Smooth muscle cell (in vitro differentiated cells): ENCODE data around the gene NEDD8. TPM values are rescaled to one million over a fixed set of nuclear protein-coding genes. Genes with fewer than 3 reads are reported as not detected.
A peak's percentile ranks its signal among the peaks of the same experiment; 100 is the strongest.

Experiments
- DNase-seq: peaks from one replicate; lab custom pipeline; 2025; ENCODE audit not compliant: unreplicated experiment; lab: John Stamatoyannopoulos, UW
- H2AFZ ChIP-seq: fragments of 200-600 bp; sonication (generic); 2 replicates; pipeline ENCODE4 v1.6.0; 2016; ENCODE audit warnings: antibody characterized with exemption, low read depth, mild to moderate bottlenecking
- H3F3A ChIP-seq: fragments of 200-600 bp; sonication (generic); 2 replicates; pipeline ENCODE4 v1.6.0; 2017; ENCODE audit warnings: antibody characterized with exemption, low read depth
- H3K27ac ChIP-seq: fragments of 200-600 bp; sonication (generic); 2 replicates; pipeline ENCODE4 v1.5.1; 2016; ENCODE audit warnings: low read depth, mild to moderate bottlenecking
- H3K27me3 ChIP-seq: fragments of 200-600 bp; sonication (generic); 2 replicates; pipeline ENCODE4 v1.6.1; 2016; ENCODE audit warnings: low read depth, mild to moderate bottlenecking
- H3K36me3 ChIP-seq: fragments of 200-600 bp; sonication (generic); 2 replicates; pipeline ENCODE4 v1.5.1; 2016; ENCODE audit warnings: low read depth
- H3K4me1 ChIP-seq: fragments of 200-600 bp; sonication (generic); 2 replicates; pipeline ENCODE4 v1.5.1; 2016; ENCODE audit warnings: low read depth
- H3K4me2 ChIP-seq: fragments of 200-600 bp; sonication (generic); 2 replicates; pipeline ENCODE4 v1.6.0; 2016; ENCODE audit warnings: mild to moderate bottlenecking
- H3K4me3 ChIP-seq: fragments of 200-600 bp; sonication (generic); 2 replicates; pipeline ENCODE4 v1.5.1; 2016; ENCODE audit warnings: mild to moderate bottlenecking
- H3K79me2 ChIP-seq: fragments of 200-600 bp; sonication (generic); 2 replicates; pipeline ENCODE4 v1.6.0; 2016; ENCODE audit warnings: low read depth, mild to moderate bottlenecking
- H3K9ac ChIP-seq: fragments of 200-600 bp; sonication (generic); 2 replicates; pipeline ENCODE4 v1.6.0; 2016; ENCODE audit warnings: low read depth
- H3K9me3 ChIP-seq: fragments of 200-600 bp; sonication (generic); replicated peaks from 2 replicates; pipeline ENCODE4 v1.5.1; 2016; ENCODE audit warnings: low read depth
- H4K20me1 ChIP-seq: fragments of 200-600 bp; sonication (generic); 2 replicates; pipeline ENCODE4 v1.6.0; 2016; ENCODE audit warnings: low read depth
- CTCF ChIP-seq: fragments of 200-600 bp; sonication (generic); IDR thresholded peaks from 2 replicates; pipeline ENCODE4 v1.5.1; 2017; ENCODE audit warnings: borderline replicate concordance, mild to moderate bottlenecking, antibody characterized with exemption; ENCODE audit not compliant: insufficient read depth, poor library complexity, severe bottlenecking
- WGBS: methylation state at CpG from one replicate; pipeline ENCODE4 v1.1.7; 2016; ENCODE audit warnings: low lambda C conversion rate; 5-methylcytosine and 5-hydroxymethylcytosine counted together
- polyA plus RNA-seq: library from polyadenylated mRNA; unstranded; fragments of >200 nt; fragmentation: Nextera tagmentation; extraction: Ambion mirVana; gene quantifications from 2 replicates; pipeline ENCODE4 v1.2.1, GENCODE V29; 2016
- total RNA-seq: library from RNA; depleted of rRNA; stranded (reverse); fragments of >200 nt; gene quantifications from 2 replicates; pipeline ENCODE4 v1.2.3, GENCODE V29; 2014

NEDD8 gene
- total and polyA plus RNA-seq, 2 experiments from 2014 or later = 211 to 375 TPM

GRCh38 chr14:24197056-24197450, 35.1 kb downstream of the NEDD8 start:
- Histone ChIP-seq H3K4me1 (peaks cover 10% of the 10 kb centered on the region), H3F3A (no peaks in the 10 kb centered on the region), H3K36me3 (no peaks in the 10 kb centered on the region), H3K4me3 (peak overlapping the region; percentile 86), H2AFZ (no peak overlapping the region), H3K27me3 (no peaks in the 10 kb centered on the region), H3K9me3 (no peaks in the 10 kb centered on the region), H3K4me2 (peak overlapping the region; percentile 87), H3K27ac (peak overlapping the region; percentile 95), H3K79me2 (peaks cover 38% of the 10 kb centered on the region), H4K20me1 (no peaks in the 10 kb centered on the region), H3K9ac (no peak overlapping the region)
- 100% methylated on average over 2 of the region's 2 CpGs for WGBS
- DNase-seq = no peak
- TF ChIP-seq CTCF = no peak

- no peak for DNase-seq
- 38% methylated on average over 33 of the region's 33 CpGs for WGBS
- peak overlapping the region; percentile 95 for H3K27ac ChIP-seq
- peaks cover 10% of the 10 kb centered on the region for H3K4me1 ChIP-seq
- H3K9me3 ChIP-seq = no peaks in the 10 kb centered on the region
- TF ChIP-seq CTCF = no peak
- peak overlapping the region; percentile 86 for H3K4me3 ChIP-seq
- H3K36me3 ChIP-seq = no peaks in the 10 kb centered on the region
- no peaks in the 10 kb centered on the region for H3F3A ChIP-seq
- H3K27me3 ChIP-seq = no peaks in the 10 kb centered on the region
- peak overlapping the region; percentile 87 for H3K4me2 ChIP-seq
- H3K9ac ChIP-seq = peak overlapping the region; percentile 99
- peaks cover 38% of the 10 kb centered on the region for H3K79me2 ChIP-seq
- H4K20me1 ChIP-seq = no peaks in the 10 kb centered on the region
- H2AFZ ChIP-seq = peak overlapping the region; percentile 73
Measured at GRCh38 chr14:24196071-24197055, 35.8 kb downstream of the NEDD8 start.

GRCh38 chr14:24195186-24196070, 36.7 kb downstream of the NEDD8 start, which contains the start of gene TM9SF1:
TM9SF1 (minus strand) TSS chr14:24195441; CDS start chr14:24195019, 422 bp downstream.
- WGBS = under 1% methylated on average over 83 of the region's 89 CpGs
- Histone ChIP-seq H3K9me3 (no peaks in the 10 kb centered on the region), H3K9ac (peak within 1 kb of the TSS; percentile 99), H3K27ac (peak within 1 kb of the TSS; percentile 95), H3K4me3 (peak within 1 kb of the TSS; percentile 86), H3F3A (no peaks in the 10 kb centered on the region), H3K27me3 (no peaks in the 10 kb centered on the region), H3K4me1 (peaks cover 10% of the 10 kb centered on the region), H2AFZ (peak within 1 kb of the TSS; percentile 73), H3K36me3 (no peaks in the 10 kb centered on the region), H3K4me2 (peak within 1 kb of the TSS; percentile 87), H4K20me1 (no peaks in the 10 kb centered on the region), H3K79me2 (peaks cover 38% of the 10 kb centered on the region)
- DNase-seq = peak; percentile 51
- no peak for TF ChIP-seq CTCF
